HL-60/S4 treated with phorbol 12-myristate 13-acetate at 8.2 ng/mL for 4 days and 3 days (cell line): ENCODE measurements around the gene HMCES.

Source experiments
- in situ Hi-C: fragments of 300-500 bp; cut with MboI; formaldehyde crosslinking; loops from 2 replicates; pipeline ENCODE4 v1.15.0; 2022; ENCODE audit warnings: low sequenced_read_pairs

The HMCES gene

DNA sequence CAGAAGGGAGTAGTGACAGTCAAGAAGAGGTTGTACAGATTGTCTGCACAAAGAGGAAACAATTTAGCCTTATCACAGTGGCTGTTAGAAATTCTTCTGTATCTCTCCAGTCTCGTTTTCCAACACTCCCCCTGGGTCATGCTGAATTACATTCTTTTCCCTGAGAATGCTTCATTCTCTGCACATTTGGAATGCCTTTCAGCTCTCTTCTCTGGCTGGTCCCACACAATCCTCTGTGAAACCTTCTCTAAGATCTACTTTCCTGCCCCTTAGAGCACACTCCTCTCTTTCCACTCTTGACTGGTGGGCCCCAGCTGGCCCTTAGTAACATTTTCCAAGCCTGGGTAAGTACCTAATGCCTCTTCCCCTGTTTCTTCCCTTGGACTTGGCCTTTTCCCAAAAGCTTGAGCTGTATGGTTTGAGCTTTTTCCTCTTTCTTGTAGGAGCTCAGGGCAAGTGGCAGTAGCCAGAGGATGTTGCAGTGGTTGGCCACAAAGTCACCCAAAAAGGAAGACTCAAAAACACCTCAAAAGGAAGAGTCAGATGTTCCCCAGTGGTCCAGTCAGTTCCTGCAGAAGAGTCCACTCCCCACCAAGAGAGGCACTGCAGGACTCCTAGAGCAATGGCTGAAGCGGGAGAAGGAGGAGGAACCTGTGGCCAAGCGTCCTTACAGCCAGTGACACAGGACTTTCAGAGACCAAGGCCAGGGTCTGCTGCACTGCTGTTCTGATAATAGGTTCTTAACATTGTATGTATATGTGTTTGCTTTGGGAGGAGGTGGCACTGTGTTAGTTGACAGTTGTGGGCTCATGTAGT, 25.7 kb downstream of the HMCES start:
- in situ Hi-C loops: no loop called here

DNA sequence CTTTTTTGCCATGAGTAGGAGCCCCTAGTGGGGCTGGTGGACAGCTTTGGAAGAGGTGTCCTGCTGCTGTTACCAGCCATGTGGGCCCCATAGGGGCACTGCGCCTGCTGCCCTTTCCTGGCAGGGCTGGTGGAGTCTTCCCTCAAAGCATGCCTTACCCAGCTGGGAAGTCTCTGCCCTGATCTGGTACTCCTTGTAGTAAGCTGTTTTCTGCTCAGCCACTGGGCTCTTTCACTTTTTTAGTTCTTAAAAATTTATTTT, 26.2 kb downstream of the HMCES start:
- in situ Hi-C loops: no loop called here

DNA sequence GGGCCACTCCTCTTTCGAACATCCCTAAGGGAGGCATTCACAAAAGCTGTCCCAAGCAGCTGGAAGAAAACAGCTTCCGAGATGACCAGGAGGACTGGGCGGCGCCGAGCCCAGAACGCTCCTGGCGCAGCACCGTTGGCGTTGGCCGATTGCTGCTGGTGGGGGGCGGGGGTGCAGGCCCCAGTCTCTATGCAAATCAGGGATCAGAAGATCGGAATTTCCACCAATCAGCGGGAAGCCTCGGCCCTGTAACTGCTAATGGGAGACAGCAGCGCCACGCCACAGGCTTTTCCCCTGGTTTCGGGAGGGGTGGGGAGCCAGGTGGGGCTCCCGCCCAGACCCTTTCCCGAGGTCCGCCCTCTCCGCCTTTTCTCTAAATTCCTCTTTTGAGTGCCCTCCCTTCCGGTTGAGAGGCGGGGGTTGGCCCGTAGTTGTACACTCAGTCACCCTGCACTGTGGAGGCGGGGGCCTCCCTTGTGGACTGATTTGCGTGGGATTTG, 27.0 kb downstream of the HMCES start:
- in situ Hi-C loops: no loop called here

DNA sequence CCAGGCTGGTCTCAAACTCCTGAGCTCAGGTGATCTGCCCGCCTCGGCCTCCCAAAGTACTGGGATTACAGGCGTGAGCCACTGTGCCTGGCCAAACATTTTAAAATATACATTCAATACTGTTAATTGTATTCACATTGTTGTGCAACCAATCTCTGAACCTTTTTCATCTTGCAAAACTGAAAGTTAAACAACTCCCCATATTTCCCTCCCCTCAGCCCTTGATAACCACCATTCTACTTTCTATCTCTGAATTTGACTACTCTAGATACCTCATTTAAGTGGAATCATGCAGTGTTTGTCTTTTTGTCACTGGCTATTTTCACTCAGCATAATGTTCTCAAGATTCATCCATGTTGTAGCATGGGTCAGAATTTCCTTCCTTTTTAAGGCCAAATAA, 30.0 kb downstream of the HMCES start:
- in situ Hi-C loops: no loop called here

DNA sequence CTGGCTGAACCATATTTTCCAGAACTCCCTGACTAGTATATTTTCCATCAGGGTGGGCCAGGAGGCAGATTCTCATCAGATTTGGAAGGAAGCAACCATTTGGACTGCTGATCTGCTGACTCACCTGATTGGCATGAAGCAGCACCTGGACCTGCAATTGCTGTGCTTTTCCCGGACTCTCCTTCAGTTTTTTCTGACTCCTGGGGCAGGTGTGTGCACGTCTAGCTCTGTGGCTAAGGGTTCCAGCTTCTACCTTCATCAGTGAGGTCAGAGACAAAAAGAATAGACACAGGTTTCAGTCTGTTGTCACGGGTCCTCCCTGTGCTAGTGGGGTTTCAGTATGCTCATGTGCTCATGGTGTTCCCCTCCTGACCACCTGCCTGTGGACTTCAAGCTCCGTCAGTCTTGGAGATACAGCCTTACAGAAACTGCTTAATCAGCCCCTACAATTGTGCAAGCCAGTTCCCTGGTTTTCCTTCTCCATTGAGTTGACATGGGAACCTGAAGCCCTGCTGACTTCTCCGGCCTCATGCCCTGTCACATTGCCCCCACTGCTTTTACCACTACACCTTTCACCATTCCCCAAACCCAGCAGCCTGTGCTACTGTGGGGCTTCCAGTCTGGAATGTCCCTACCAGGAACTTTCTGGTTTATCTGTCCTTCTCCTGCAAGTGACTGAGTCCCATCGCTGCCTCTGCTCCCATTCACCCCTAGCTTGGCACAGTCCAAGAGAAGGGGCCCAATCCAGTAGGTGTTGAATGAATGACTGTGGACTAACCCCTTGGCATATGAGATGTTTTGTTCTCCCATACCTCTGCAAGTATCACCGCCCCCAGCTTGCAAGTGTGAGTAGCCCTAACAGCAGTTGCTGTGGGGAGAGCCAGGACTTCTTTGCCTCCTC, 31.7 kb downstream of the HMCES start:
- in situ Hi-C loops: no loop called here

DNA sequence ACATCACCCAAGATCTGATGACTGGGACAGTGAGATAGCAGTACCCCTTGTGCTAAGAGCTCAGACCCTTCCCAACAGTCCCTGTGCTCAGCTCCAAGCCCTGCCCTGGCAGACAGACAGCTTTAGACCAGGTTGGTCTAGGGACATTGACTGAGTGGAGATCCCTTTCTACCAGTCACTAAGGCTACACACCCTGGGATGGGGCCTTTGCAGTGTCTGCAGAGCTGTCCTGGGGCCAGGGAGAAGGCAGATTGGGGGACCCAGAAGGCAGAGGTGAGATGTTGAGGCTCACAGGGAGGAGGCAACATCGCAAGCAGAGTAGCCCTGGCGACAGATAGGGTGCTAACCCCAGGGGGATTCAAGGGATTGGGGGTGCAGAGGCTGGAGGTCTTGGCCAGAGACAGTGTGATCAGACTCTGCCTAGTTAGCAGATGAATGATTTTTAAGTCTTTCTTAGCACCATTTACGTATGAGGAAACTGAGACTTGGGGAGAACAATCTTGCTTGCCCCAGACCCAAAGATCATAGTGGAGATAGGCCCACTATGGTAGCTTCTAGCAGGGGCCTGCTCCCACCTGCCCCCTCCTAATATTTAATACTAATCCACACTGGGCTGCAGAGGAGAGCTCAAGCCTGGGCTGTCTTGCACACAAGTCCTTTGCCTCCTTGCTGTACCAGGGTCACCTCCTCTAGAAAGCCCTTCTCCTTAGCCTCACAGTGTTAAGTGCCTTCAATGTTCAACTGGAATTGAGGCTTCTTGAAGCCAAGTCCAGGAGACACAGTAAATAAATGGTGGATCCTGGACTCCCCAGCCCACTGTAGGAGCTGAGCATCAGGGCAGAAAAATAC, 32.6 kb downstream of the HMCES start:
- in situ Hi-C loops: no loop called here

DNA sequence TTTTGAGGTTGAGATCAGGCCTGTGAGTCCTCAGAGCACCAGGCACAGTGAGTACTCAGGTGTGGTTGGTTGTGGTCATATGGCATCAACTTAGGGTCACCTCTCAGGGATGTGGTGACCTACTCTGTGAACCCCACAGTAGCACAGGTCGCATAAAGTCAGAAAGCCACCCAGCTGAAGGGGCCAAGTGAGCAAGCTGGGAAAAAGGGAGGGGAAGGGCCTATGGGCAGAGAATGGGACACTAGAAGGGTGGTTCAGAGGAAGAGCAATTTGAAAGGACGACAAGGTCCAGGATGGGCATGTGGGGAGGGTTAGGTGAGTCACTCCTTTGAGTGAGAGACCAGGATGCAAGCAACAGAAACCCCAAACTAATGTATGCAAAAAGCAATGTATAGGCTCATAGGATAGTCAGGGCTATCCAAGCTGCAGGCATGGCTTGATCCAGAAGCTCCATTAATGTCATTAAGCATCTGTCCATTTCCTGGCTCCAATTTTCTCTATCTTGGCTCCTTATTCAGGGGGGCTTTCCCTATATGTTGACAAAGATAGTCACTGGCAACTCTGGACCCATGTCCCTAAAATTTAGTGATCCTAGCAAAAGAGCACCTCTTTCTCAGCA, 33.5 kb downstream of the HMCES start:
- in situ Hi-C loops: no loop called here

DNA sequence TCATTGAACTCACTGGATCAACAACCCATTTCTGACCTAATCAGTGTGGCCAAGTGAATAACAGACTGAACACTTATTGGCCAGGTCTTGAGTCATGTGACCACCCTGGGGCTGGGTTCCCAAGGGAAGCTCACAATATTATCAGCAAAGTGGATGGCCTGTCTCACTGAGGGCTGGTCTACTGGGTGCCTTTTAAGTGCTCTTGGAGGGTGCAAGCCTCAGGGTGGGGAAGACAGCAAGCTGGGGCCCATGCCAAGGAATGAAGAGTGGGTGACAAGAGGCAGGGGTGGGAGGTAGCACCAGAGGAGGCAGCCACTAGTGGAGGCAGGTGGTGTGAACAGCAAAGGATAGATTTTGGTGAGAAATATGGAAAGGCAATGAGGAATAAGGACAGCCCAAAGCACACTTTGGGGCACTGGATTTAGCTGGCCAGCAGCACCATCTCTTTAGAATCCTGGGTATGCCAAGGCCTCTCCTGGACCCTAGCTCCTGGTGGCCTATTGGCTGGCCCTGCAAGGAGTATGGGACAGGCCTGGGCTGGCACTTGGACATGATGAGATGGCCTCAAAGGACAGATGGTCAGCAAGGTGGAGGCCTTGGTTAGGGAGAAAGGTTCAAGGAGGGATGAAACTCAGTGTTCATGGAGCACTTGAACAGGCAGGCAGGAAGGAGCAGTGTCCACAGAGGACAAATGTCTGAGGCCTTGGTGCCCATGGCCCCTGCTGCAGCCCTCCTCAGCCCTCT, 34.2 kb downstream of the HMCES start:
- in situ Hi-C loops: no loop called here

DNA sequence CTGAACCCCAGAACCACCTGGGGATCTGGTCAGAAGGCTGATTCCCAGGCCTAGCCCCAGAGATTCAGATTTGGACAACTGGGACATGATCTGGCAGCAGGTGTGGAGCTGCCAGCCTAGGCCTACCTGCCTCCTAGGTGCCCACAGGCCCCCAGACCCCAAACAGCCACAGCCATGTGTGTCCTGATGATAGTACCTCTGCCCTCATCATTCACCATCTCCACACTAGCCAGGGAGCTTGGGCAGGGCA, 34.7 kb downstream of the HMCES start:
- in situ Hi-C loops: no loop called here

DNA sequence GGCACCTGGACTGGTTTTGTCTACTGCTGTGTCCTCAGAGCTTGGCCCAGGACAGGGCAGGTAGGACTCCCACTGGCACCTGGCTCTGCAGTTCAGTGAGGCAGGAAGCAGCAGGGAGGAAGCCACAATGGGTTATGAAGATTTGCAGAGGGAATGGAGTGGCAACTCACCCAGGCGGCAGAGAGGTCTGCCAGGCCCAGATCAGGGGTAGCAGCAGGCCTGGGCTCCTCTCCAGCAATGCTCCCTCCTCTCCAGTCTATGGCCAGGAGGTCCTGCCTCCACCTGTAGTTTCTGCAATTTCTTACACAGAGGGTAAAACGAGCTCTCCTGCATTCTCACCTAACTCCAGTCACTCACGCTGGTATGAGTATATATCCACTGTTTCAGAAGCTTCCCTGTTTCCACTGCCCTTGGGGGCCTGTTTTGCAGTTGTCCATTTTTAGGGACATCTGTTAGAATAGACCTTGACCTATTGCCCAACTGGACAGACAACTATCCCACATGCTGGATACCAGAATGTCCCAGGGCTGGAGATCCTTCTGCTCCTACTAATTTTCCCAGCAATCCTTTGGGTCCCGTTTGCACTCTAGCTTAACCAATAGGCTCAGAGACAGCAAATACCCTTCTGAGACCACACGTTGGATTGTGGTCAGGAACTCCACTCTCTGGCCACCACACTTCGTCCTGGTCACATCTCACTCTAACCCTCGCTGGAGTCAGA, 35.2 kb downstream of the HMCES start:
- in situ Hi-C loops: no loop called here

DNA sequence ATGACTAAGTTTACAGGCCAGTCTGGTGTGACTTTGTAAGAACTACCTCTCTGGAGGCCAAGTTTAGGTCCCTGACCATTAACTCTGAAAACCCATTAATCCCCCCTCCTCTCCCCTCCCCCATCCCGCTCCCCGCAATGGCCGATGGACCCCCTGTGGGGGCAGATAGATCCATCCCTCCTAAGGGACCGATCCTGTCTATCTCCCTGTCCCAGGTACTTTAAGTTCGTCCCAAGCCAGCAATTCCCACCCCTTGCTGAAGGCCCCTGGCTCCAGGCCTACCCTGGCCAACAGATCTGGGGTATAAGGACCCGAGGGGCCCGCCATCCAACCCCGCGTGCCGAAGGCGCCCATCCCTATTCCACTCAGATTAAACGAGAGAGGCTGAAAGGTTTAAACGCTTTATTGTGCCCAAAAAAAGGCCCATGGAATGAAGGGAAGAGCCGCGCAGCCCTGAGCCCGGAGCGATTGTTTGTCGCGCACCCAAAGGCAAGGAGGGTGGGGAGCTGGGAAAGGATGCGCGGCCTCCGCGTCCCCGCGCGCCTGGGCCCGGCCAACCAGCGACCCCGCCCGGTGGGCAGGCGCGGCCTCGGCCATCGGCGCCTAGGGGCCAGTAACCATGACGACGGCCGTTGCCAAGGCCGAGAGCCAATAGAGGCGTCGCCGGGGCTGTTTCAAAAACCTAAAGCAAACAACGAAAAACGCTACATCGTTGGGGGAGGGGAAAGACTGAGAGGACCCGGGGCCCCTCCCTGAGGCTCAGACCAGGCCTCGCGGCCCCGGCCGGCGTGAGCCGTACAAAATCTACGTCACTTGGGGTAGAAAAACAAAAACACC, 35.9 kb downstream of the HMCES start:
- in situ Hi-C loops: no loop called here

DNA sequence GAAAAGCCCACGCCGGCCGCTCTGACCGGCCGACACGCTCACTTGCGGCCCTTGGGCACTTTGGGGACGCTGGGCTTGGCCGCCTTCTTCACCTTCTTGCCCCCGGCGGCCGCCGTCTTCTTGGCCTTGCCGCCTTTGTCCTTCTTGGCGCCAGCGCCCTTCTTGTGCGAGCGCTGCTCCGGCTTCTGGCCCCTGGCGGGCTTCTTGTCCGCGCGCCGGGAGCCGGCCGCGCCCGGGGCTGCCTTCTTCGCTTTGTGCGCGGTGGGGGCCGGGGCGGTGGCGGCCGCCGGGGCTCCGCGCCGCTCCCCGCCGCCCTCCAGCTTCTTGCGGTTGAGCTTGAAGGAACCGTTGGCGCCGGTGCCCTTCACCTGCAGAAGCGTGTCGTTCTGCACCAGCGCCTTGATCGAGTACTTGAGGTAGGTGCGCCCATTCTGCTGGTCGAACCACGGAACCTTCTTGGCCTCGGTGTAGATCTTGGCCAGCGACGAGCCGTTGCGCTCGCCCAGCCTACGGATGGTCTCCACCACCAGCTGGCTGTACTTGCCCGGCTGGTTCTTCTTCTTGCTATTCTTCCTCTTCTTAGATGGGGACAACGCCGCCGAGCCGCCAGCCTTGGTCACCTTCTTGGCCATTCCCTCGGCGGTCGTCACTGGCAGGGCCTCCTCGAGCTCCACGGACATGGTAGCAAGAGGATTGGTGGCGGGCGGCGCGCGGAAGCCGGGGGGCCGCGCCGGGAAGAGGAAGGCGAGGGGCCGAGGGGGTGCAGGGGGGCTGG, 36.7 kb downstream of the HMCES start:
- in situ Hi-C loops: no loop called here

DNA sequence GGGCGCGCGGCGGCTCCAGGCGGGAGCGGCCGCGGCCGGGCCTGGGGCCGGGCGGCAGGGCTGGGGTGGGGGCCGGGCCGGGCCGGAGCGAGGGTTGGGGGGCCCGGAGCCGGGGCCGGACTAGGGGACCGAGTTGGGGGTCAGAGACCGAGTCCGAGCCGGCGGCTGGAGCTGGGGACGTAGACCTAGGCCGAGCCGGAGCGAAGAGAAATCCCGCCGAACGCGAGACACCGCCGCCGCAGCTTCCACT, 37.3 kb downstream of the HMCES start:
- in situ Hi-C loops: no loop called here

DNA sequence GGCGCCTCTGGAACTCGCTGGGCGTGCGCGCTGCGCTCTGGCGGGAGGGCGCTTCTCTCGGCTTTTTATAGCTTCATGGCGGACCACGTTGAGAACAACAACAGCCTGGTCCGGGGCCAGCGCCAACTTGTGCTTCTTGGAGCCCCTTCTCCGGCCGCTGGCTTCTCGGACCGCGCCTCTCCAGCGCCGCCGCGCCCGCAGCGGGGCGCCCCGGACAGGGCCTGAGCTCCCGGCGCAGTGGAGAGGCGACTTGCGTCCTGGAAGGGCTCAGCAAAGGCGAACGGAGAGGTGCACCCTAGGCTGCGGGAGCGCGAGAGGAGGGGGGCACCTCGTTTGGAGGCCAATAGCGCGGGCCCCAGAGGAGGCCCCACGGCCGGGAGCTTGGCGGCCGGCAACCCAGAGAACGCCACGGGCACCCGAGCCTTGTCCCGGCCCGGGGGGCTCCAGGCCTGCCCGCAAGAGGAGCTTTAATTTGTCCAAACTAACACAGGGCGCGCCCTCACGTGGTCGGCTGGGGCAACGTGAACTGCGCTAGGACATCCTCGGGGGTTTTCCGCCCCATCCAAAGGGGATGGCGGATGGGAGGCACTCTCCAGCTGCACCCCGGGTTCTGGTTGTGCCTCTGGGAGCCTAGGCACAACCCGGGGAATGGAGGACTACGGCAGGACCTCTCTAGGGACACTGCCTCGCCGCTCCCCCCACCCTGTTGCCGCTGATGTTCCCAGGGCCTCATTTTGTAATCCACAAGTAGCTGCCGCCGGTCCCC, 37.8 kb downstream of the HMCES start:
- in situ Hi-C loops: no loop called here

DNA sequence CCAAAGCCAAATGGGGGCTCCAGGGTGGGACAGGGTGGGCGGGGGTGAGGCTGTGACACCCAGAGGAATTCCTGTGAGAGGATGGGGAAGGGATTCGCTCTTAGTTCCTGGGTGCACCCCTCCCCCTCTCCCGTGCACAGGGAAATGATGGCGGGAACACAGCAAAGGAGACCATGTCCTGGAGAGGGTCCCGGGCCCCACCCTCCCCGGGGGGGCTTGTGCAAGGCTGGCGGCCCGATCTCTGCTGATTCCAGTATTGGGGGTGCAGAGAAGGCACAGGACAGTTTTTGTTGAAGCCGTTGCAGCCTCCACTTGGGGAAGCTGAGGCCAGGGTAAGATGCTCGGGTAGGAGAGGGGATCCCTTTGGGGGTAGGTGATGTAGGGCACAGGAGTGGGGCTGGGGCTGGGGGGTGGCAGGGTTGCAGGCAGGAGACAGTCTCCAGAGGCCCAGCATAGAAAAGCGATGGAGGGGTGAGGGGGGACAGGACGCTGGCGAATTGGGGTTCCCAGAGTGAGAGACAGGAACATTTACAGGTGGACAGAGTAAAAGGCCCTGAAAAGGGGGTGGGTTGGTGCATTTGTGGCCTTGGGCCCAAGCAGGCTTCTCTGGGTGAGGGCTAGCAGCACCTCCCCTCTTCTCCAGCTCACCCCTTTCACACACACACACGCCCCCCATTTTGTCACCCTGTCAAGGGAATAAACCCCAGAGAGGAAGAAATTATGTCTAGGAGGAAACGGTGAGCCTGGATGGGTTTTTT, 38.5 kb downstream of the HMCES start:
- in situ Hi-C loops: no loop called here

DNA sequence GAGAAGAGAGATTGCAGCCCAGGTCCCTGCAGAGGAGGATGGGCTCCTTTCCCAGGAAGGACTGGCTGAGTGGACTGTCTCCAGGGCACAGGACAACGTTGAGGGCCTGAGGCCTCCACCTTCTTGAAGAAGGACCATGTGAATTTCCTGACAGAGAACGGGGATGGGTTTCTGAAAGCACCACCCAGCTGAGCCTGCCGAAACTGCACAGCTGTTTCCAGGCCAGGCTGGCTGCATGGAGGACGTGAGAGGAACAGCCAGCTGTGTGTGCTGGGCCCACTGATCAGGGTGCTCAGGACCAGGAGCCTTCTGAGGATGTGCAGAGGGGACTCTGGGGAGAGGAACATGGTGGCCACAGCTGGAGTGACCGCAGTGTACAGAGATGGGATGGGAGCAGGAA, 39.2 kb downstream of the HMCES start:
- in situ Hi-C loops: no loop called here

DNA sequence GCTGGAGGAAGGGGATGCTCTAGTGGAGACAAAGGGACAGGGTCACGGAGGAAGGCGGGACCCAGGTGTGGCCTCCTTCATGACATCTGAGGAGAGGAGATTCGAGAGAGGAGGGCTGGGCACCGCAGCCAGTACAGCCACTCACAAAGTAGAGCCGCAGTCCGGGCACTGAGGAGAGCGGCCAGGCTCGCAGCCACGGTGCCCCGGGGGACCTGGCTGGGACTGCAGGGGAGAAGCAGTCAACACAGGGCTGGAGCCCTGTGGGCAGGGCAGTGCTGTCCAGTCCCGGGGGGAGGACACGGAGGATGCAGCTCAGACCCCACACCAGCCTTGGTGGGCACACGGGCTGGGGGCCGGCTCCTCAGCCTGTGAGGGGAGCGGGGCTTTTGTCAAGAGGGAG, 40.3 kb downstream of the HMCES start:
- in situ Hi-C loops: no loop called here
